BJ (cell line): Measurements from ENCODE around the gene CACHD1. TPM values are rescaled to one million over a fixed set of nuclear protein-coding genes. Genes with fewer than 3 reads are reported as not detected.

Experiments used
- CTCF ChIA-PET: fragments of 350-600 bp; formaldehyde crosslinking; extraction: SDS; loops from one replicate; lab custom pipeline; 2021; ENCODE audit warnings: antibody characterized with exemption, inconsistent platforms; lab: Yijun Ruan, JAX
- POLR2A ChIA-PET: fragments of 300-600 bp; sonication (Branson Sonifier 250); formaldehyde crosslinking; extraction: SDS; loops from one replicate; lab custom pipeline; 2021; ENCODE audit warnings: antibody characterized with exemption; lab: Charles Lee
- DNase-seq: peaks from one replicate; pipeline ENCODE4 v3.0.0-alpha.2; 2011; ENCODE audit warnings: low read depth
- H3K27me3 ChIP-seq: 2 replicates; pipeline ENCODE4 v1.6.0; 2011; ENCODE audit warnings: low read length; ENCODE audit not compliant: control insufficient read depth, insufficient read depth
- H3K36me3 ChIP-seq: 2 replicates; pipeline ENCODE4 v1.5.1; 2011; ENCODE audit warnings: low read length; ENCODE audit not compliant: control insufficient read depth, insufficient read depth
- H3K4me3 ChIP-seq: 2 replicates; pipeline ENCODE4 v1.5.1; 2011; ENCODE audit warnings: low read depth, mild to moderate bottlenecking, control low read depth, low read length
- CTCF ChIP-seq: IDR thresholded peaks from 2 replicates; pipeline ENCODE4 v1.5.1; 2011; ENCODE audit warnings: low read depth, mild to moderate bottlenecking, control low read depth, inconsistent platforms, low read length, moderate library complexity; ENCODE audit not compliant: insufficient read depth
- polyA plus RNA-seq: library from polyadenylated mRNA; depleted of rRNA; stranded (reverse); fragments of >200 nt; gene quantifications from 2 replicates; pipeline ENCODE4 v1.2.3, GENCODE V29; 2011

Gene CACHD1
- polyA plus RNA-seq, 1 experiment = 3.0 TPM

- CTCF ChIA-PET = no interaction called here
These were observed 111.4 kb downstream of the CACHD1 start for GRCh38 chr1:64581135-64581842.

DNA sequence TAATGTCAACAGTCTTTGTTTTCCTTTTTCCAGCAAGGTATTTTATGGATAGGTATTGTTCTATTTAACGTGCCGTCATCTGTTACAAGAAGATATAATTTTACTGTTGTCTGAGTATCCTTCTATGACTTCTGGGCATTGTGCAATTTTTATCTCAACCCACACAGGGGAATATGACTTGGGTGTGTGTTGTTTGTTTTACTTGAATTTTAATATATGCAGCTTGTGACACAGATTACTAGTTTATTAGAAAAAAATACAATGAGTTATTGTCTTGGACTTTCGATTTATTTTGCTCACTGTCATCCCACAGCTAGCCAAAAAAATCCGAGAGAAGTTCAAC, 111.9 kb downstream of the CACHD1 start:
- CTCF ChIA-PET = no interaction called here
- Histone ChIP-seq H3K36me3 (no peaks in the 10 kb centered on the region), H3K27me3 (no peaks in the 10 kb centered on the region), H3K4me3 (no peak overlapping the region)
- POLR2A ChIA-PET = no interaction called here
- DNase-seq = no peak
- no peak for TF ChIP-seq CTCF

More at GRCh38 chr1:64581135-64581842, 111.4 kb downstream of the CACHD1 start:
- no peak for DNase-seq
- POLR2A ChIA-PET = no interaction called here
- Histone ChIP-seq H3K36me3 (no peaks in the 10 kb centered on the region), H3K27me3 (no peaks in the 10 kb centered on the region), H3K4me3 (no peak overlapping the region)
- TF ChIP-seq CTCF = no peak

DNA sequence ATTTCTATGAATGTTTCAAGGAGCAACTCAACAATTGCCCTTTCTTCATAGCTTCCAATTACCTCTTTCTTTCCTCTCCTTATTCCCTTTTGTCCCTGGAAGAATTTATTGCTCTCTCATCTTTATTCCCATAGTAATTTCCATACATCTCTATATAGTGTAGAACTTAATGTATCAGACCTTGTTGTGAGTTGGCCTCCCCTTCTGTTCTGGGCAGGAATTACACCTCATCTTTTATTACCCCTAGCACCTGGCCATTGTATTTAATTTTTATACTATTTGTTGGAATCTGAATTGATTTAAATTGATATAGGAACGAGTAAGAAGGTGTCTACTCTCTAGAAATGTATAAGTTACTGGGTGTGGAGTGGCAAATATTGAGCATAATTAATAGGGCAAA, 114.5 kb downstream of the CACHD1 start:
- TF ChIP-seq CTCF = no peak; the same call in 1 of the 2 replicates
- H3K27me3 ChIP-seq = no peaks in the 10 kb centered on the region
- no peak for DNase-seq
- ChIA-PET POLR2A (no interaction called here), CTCF (interaction anchor here (1.2 kb wide), 1 partner anchor 9 kb away, joined by 3 read pairs; no protein-coding TSS in a partner anchor)
- no peaks in the 10 kb centered on the region for H3K36me3 ChIP-seq
- no peak overlapping the region for H3K4me3 ChIP-seq

- H3K27me3 ChIP-seq = no peaks in the 10 kb centered on the region
- CTCF ChIA-PET = interaction anchor here (1.3 kb wide), 1 partner anchor 76 kb away, joined by 3 read pairs; no protein-coding TSS in a partner anchor
- POLR2A ChIA-PET = no interaction called here
- TF ChIP-seq CTCF = no peak
- H3K36me3 ChIP-seq = no peaks in the 10 kb centered on the region
- DNase-seq = no peak
- H3K4me3 ChIP-seq = no peak overlapping the region
These were observed 118.9 kb downstream of the CACHD1 start for GRCh38 chr1:64588876-64589275.

- POLR2A ChIA-PET = no interaction called here
- DNase-seq = no peak
- CTCF ChIA-PET = interaction anchor here (1.4 kb wide), 1 partner anchor 12 kb away, joined by 4 read pairs; no protein-coding TSS in a partner anchor
- TF ChIP-seq CTCF = no peak
- Histone ChIP-seq H3K27me3 (no peaks in the 10 kb centered on the region), H3K36me3 (no peaks in the 10 kb centered on the region), H3K4me3 (no peak overlapping the region)
These were observed 120.4 kb downstream of the CACHD1 start for GRCh38 chr1:64590316-64590715.
